WTC11 (cell line): Measurements from ENCODE around the gene ZNF483. TPM values are rescaled to one million over a fixed set of nuclear protein-coding genes. Genes with fewer than 3 reads are reported as not detected.
"Not testable (repeated sequence)": the region's sequence is repeated elsewhere in the genome, so short reads cannot be mapped to it uniquely, and the experiment has no call there.

Source experiments
- ATAC-seq: fragments of 200-7000 bp; cut with Tn5 transposase; 2 replicates; pipeline ENCODE4 v1.10.0; 2021; ENCODE audit warnings: mild to moderate bottlenecking, moderate library complexity
- CTCF ChIA-PET: fragments of 300-600 bp; sonication (Branson Sonifier 250); formaldehyde crosslinking; loops from one replicate; lab custom pipeline; 2021; ENCODE audit warnings: antibody characterized with exemption; lab: Charles Lee
- POLR2A ChIA-PET: fragments of 350-600 bp; sonication (Branson Sonifier 250); formaldehyde crosslinking; loops from one replicate; lab custom pipeline; 2021; ENCODE audit warnings: antibody characterized with exemption; lab: Charles Lee
- DNase-seq: peaks from one replicate; pipeline ENCODE4 v3.0.0; 2021; ENCODE audit warnings: low spot score
- H3K27ac Mint-ChIP-seq: 2 replicates; pipeline ENCODE4 v1.8.0; 2021; ENCODE audit warnings: mixed read lengths
- H3K27me3 Mint-ChIP-seq: 2 replicates; pipeline ENCODE4 v1.8.0; 2021; ENCODE audit warnings: low read depth, mild to moderate bottlenecking, moderate library complexity, mixed read lengths
- H3K36me3 Mint-ChIP-seq: 2 replicates; pipeline ENCODE4 v1.8.0; 2021; ENCODE audit warnings: mixed read lengths
- H3K4me1 Mint-ChIP-seq: 2 replicates; pipeline ENCODE4 v1.8.0; 2022; ENCODE audit warnings: mixed read lengths
- H3K4me3 Mint-ChIP-seq: 2 replicates; pipeline ENCODE4 v1.8.0; 2021; ENCODE audit warnings: mild to moderate bottlenecking, moderate library complexity, mixed read lengths
- H3K9me3 Mint-ChIP-seq: 2 replicates; pipeline ENCODE4 v1.8.0; 2021; ENCODE audit warnings: mixed read lengths
- CBFB ChIP-seq: sonication (generic); formaldehyde crosslinking; IDR thresholded peaks from 2 replicates; pipeline ENCODE4 v1.8.1; 2022; ENCODE audit warnings: mild to moderate bottlenecking, low read depth, missing genetic modification reagents
- E2F5 ChIP-seq: sonication (generic); formaldehyde crosslinking; IDR thresholded peaks from 2 replicates; pipeline ENCODE4 v1.8.1; 2022; ENCODE audit warnings: mild to moderate bottlenecking, moderate library complexity, missing genetic modification reagents
- ETV6 ChIP-seq: sonication (generic); formaldehyde crosslinking; IDR thresholded peaks from 2 replicates; pipeline ENCODE4 v1.8.1; 2022; ENCODE audit warnings: mild to moderate bottlenecking, missing genetic modification reagents
- GABPB1 ChIP-seq: sonication (generic); formaldehyde crosslinking; IDR thresholded peaks from 2 replicates; pipeline ENCODE4 v1.8.1; 2023; ENCODE audit warnings: mild to moderate bottlenecking, missing genetic modification reagents
- MAX ChIP-seq: sonication (generic); formaldehyde crosslinking; IDR thresholded peaks from 2 replicates; pipeline ENCODE4 v1.8.0; 2022; ENCODE audit warnings: mild to moderate bottlenecking, missing genetic modification reagents
- NFATC4 ChIP-seq: fragments of 250-450 bp; sonication (Bioruptor Pico); IDR thresholded peaks from 2 replicates; pipeline ENCODE4 v1.9.0; 2021; ENCODE audit warnings: mild to moderate bottlenecking
- NR2C2 ChIP-seq: sonication (generic); formaldehyde crosslinking; IDR thresholded peaks from 2 replicates; pipeline ENCODE4 v1.8.0; 2022; ENCODE audit warnings: mild to moderate bottlenecking, missing genetic modification reagents
- OVOL2 ChIP-seq: fragments of 250-450 bp; sonication (Bioruptor Pico); IDR thresholded peaks from 2 replicates; pipeline ENCODE4 v1.9.0; 2021; ENCODE audit warnings: mild to moderate bottlenecking, borderline replicate concordance
- PREB ChIP-seq: sonication (generic); formaldehyde crosslinking; IDR thresholded peaks from 2 replicates; pipeline ENCODE4 v1.8.1; 2022; ENCODE audit warnings: mild to moderate bottlenecking, missing genetic modification reagents, moderate library complexity, borderline replicate concordance
- SP1 ChIP-seq: sonication (generic); formaldehyde crosslinking; conservative IDR thresholded peaks from 2 replicates; pipeline ENCODE4 v1.8.1; 2022; ENCODE audit warnings: missing genetic modification reagents
- TEAD1 ChIP-seq: sonication (generic); formaldehyde crosslinking; IDR thresholded peaks from 2 replicates; pipeline ENCODE4 v1.8.0; 2022; ENCODE audit warnings: mild to moderate bottlenecking, missing genetic modification reagents
- ZNF121 ChIP-seq: sonication (generic); formaldehyde crosslinking; IDR thresholded peaks from 2 replicates; pipeline ENCODE4 v1.8.0; 2023; ENCODE audit warnings: missing genetic modification reagents
- ZNF281 ChIP-seq: sonication (generic); formaldehyde crosslinking; IDR thresholded peaks from 2 replicates; pipeline ENCODE4 v1.8.0; 2023; ENCODE audit warnings: mild to moderate bottlenecking, missing genetic modification reagents
- ZNF425 ChIP-seq: fragments of 250-450 bp; sonication (Bioruptor Pico); conservative IDR thresholded peaks from 2 replicates; pipeline ENCODE4 v1.9.0; 2021; ENCODE audit warnings: mild to moderate bottlenecking
- ZNF532 ChIP-seq: fragments of 250-450 bp; sonication (Bioruptor Pico); IDR thresholded peaks from 2 replicates; pipeline ENCODE4 v1.9.0; 2021; ENCODE audit warnings: mild to moderate bottlenecking, borderline replicate concordance
- total RNA-seq: library from RNA; stranded (reverse); gene quantifications from 3 replicates; pipeline ENCODE4 v1.2.3, GENCODE V29; 2021

Gene ZNF483
- total RNA-seq, 1 experiment from 2014 or later, result 77.4 TPM

GRCh38 chr9:111613436-111614040 is 88.6 kb downstream of the ZNF483 start:
- Mint-ChIP-seq H3K4me1 (peaks cover 8% of the 10 kb centered on the region), H3K9me3 (peaks cover 4% of the 10 kb centered on the region; the same call in 1 of the 2 replicates), H3K4me3 (no peak overlapping the region), H3K27ac (no peak overlapping the region), H3K36me3 (0 out of 2 replicates have a peak, but pooled peaks cover 2% of the 10 kb centered on the region), H3K27me3 (no peaks in the 10 kb centered on the region)
- TF ChIP-seq SP1 (CRISPR knock-in tag), result no peak
- DNase-seq, result no peak
- no peak for ATAC-seq
- POLR2A ChIA-PET, result no interaction called here
- CTCF ChIA-PET, result interaction anchor here (1.2 to 1.9 kb wide), 2 partner anchors 8 to 13 kb away, joined by 4 to 5 read pairs; no protein-coding TSS in a partner anchor

GRCh38 chr9:111615928-111616327 is 90.9 kb downstream of the ZNF483 start:
- TF ChIP-seq ZNF425 (CRISPR knock-in tag), result no peak
- no peak for TF ChIP-seq CBFB (CRISPR knock-in tag)
- no peak for TF ChIP-seq TEAD1 (CRISPR knock-in tag)
- no peak for TF ChIP-seq MAX (CRISPR knock-in tag)
- TF ChIP-seq NR2C2 (CRISPR knock-in tag), result no peak
- TF ChIP-seq GABPB1 (CRISPR knock-in tag), result no peak
- TF ChIP-seq ETV6, result no peak
- TF ChIP-seq NFATC4, result no peak
- no peak for TF ChIP-seq E2F5 (CRISPR knock-in tag)
- TF ChIP-seq ZNF281 (CRISPR knock-in tag), result no peak
- TF ChIP-seq OVOL2 (CRISPR knock-in tag), result no peak
- no peak for TF ChIP-seq ZNF121 (CRISPR knock-in tag)
- TF ChIP-seq PREB (CRISPR knock-in tag), result no peak
- TF ChIP-seq ZNF532, result no peak
- Mint-ChIP-seq H3K36me3 (0 out of 2 replicates have a peak, but pooled peaks cover 2% of the 10 kb centered on the region), H3K4me1 (peaks cover 8% of the 10 kb centered on the region), H3K4me3 (no peak overlapping the region), H3K27me3 (no peaks in the 10 kb centered on the region), H3K9me3 (peaks cover 4% of the 10 kb centered on the region; the same call in 1 of the 2 replicates), H3K27ac (no peak overlapping the region; the same call in 1 of the 2 replicates)
- ATAC-seq, result no peak
- ChIA-PET CTCF (interaction anchor here (0.9 to 1.2 kb wide), 2 partner anchors 17 to 19 kb away, joined by 4 to 9 read pairs; no protein-coding TSS in a partner anchor), POLR2A (no interaction called here)
- no peak for DNase-seq

GRCh38 chr9:111617349-111617748 is 92.4 kb downstream of the ZNF483 start:
- H3K4me3 Mint-ChIP-seq, H3K9me3 Mint-ChIP-seq, ATAC-seq, CTCF ChIA-PET, POLR2A ChIA-PET, H3K27me3 Mint-ChIP-seq, DNase-seq, H3K36me3 Mint-ChIP-seq, H3K27ac Mint-ChIP-seq: not testable (repeated sequence)
- H3K4me1 Mint-ChIP-seq, result peaks cover 11% of the 10 kb centered on the region
